Neural progenitor cell (in vitro differentiated cells): ENCODE measurements around the gene MYLK.

ENCODE experiments used
- CTCF ChIP-seq: fragments of 200-600 bp; sonication (generic); IDR thresholded peaks from 2 replicates; pipeline ENCODE4 v1.5.1; 2017; ENCODE audit warnings: antibody characterized with exemption, mild to moderate bottlenecking
- EZH2 ChIP-seq: fragments of 200-600 bp; sonication (generic); IDR thresholded peaks from 2 replicates; pipeline ENCODE4 v1.6.1; 2017; ENCODE audit warnings: antibody characterized with exemption, mild to moderate bottlenecking, moderate library complexity
- EZH2phosphoT487 ChIP-seq: fragments of 200-600 bp; sonication (generic); IDR thresholded peaks from 2 replicates; pipeline ENCODE4 v1.6.1; 2017; ENCODE audit warnings: antibody characterized with exemption

GRCh38 chr3:123920868-123921267, 36.7 kb upstream of the MYLK start:
- TF ChIP-seq CTCF (no peak), EZH2 (no peak), EZH2phosphoT487 (no peak)
